OCI-LY1 (cell line): ENCODE results near the gene SF3A1.

Experiments
- CTCF ChIP-seq: fragments of 200-600 bp; sonication (generic), shearing (Covaris generic); IDR thresholded peaks from 2 replicates; pipeline ENCODE4 v1.5.1; 2017; ENCODE audit warnings: mild to moderate bottlenecking, antibody characterized with exemption, low read length, moderate library complexity, mixed read lengths
- EZH2 ChIP-seq: fragments of 200-600 bp; sonication (generic), shearing (Covaris generic); IDR thresholded peaks from 2 replicates; pipeline ENCODE4 v1.8.0; 2017; ENCODE audit warnings: borderline replicate concordance, mixed run types, mild to moderate bottlenecking, antibody characterized with exemption, low read length, moderate library complexity, mixed read lengths

- TF ChIP-seq CTCF (no peak), EZH2 (no peak)
These were observed 37.2 kb upstream of the SF3A1 start for GRCh38 chr22:30393885-30394284.
